Head of caudate nucleus (tissue), 42 donors: ENCODE data around the gene P3H2.

Experiments
- DNase-seq, 42 donors: peaks; one replicate each; pipeline versions ENCODE4 v3.0.0 to v3.0.0-alpha.2; 2020 to 2021; ENCODE audit warnings: mixed read lengths in 7 of 42
- intact Hi-C: fragments of 100-400 bp; cut with DNase I; formaldehyde crosslinking; loops from one replicate; pipeline ENCODE4 v1.15.0; 2022

P3H2 gene

DNA sequence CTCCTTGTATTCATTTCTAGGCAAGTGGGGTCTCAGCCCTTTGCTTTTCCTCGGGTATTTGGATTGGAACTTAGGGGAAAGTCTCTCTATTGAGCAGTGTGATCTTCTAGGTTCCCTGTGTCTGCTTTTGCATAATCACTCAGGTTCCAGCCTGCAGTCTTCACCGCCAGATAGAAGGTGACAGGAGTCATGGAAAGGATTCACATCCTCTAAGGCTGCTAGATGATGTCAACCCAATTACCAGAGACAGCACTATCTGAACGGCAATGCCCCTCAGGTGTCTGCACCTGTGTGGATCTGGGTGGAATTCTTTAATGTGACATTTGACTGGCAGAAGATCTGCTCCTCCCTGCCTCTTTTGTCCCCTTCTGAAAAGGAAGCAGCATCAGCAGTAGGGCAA lies 177.7 kb downstream of the P3H2 start:
- intact Hi-C loops, result loop anchor here (10.0 kb wide), 1 partner anchor 668 kb away; no protein-coding TSS in a partner anchor
- no peak for DNase-seq

DNA sequence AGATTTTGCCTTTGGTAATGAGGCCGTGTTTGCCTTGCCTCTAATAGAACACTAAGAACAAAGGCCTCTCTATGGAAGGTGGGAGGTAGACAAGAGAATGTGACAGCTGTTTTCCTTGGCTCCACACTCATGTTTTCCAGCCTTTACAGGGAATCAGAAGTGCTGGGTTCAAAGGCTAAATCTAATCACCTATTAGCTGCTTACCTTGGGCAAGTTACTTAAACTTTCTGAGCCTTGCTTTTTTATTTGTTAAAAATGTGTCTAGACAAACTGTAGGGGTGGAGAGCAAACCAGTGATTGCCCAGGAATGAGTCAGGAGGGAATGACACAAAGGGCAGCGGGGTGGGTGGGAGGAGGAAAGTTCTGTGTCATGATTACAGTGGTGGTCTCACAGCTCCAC lies 179.0 kb downstream of the P3H2 start:
- intact Hi-C loops, result loop anchor here (10.0 kb wide), 1 partner anchor 667 kb away; no protein-coding TSS in a partner anchor
- no peak for DNase-seq

DNA sequence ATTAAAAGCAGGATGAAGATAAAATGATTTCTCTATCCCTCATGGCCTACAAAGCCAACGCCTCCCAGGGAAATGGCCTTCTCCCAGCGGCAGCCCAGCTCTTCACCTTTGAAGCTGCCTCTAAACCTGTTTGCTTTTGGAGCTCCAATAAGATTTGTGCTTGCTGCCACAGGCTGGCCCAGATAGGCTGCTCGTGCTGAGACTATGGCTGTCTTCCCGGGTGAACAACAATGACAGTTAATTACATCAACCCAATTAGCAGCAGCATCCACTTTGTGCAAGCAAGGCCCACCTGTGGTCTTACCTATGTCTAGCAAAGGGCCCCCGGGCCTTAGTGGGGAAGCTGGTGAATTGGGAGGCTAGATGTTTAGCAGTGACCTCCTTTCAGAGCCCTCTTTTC lies 179.6 kb downstream of the P3H2 start:
- intact Hi-C loops, result loop anchor here (10.0 kb wide), 1 partner anchor 666 kb away; no protein-coding TSS in a partner anchor
- DNase-seq, result no peak

DNA sequence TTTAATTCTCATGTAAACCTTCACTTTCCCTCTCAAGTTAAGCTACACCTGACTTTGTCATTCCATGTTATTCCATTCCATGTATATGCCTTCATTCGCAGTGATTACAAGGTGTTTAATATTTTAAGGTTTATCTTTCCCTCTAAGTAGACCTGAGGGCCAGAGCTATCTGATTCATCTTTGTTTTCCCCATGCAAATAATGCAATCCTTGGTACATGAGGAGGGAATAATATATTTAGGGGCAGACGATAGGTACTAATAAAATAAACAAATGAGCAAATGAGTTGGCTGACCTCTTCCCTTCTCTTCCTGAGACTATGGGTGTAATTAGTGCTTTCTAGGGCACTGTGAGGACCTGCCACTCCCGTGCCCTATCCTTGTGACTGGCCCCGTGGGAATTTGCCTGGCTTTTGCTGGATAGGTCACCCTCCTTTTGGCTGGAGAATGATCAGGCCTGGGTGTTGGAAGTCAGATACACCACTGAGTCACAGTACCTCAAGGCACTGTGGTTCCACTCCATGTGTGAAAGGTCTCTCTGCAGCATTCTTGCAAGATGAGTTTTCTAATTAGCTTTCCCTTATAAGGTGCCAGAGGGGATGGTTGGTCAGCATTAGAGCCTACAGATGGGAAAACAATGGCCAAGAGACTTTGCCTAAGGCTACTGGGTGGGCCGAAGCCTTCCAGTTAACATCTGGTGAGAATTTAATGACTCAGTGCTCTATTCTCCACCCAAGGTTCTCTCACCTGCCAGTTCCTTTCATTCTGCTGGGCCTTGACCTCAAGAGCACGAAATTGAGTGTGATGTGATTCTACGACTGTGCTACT lies 183.2 kb downstream of the P3H2 start:
- DNase-seq, result no peak
- intact Hi-C loops, result no loop called here

DNA sequence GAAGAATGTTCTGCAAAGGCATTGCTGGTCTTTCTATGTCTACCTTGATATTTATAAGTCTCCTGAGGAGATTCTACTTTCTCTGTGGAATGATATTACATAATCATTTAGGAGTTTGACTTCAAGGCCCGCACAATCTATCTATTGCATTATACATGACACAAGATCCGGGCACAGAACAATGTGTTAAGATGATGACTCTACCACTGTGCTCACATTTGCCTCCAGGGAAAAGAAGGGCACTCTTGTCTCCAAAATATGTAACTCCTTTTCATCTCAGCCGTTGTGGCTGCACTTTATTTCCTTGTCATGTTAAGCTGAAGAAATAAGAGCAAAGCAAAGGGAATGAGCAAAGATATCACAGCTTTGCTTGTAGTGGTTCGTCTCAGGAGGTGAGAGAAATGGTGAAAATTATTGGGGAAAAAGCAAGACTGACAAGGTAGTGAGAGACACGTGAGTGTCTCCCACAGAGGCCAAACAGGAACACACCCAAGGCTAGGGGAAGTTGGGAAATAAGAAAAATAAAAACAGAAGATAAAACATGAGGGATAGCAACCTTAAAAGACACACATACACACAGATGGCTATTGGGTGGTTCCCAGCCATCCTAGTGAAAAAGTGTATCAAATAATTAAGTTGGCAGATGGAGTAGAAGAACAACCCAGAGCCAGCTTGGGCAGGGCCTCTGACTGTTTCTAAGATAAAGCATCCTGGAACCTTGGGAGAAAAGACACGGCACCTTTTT lies 184.3 kb downstream of the P3H2 start:
- intact Hi-C loops, result no loop called here
- no peak for DNase-seq

DNA sequence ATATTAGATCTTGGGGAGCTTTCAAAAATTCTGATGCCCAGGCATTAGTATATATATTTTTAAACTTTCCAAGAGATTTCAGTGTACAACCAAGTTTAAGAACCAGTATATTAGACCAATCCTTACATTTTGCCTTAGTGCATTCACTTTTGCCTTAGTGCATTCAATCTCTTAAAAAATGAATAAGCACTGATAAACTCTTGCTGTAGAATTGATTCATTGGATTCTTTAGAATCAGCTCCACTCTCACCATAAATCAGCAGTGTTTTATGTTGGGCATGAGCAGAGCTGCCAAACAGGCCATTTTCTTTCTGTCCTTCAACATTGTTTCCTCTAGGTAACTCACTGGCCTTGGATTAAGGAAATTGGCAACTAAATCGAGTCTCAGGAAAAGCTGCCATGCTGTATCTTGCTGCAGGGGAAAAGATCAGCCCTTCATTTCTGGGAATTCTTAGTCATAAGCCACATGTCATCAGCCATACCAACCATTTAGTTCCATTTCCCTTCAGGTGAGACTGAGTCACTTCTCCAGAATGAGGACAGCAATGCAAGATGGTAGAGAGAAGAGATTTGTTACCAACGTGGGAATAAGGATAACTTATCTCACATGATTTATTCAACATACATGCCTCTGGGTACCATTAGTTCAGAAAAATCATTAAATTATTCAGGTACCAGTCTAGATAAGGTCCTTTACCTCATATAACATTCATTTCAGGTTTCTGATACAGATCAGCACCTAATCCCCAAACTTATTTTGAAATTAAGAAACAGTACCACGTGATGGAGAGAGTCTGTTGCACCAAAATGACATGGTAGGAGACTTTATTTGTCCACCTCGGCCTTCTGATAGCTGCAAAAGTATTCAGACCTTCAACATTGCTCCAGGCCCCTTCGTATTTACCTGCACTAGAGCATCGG lies 192.5 kb downstream of the P3H2 start:
- DNase-seq, result no peak
- intact Hi-C loops, result no loop called here

DNA sequence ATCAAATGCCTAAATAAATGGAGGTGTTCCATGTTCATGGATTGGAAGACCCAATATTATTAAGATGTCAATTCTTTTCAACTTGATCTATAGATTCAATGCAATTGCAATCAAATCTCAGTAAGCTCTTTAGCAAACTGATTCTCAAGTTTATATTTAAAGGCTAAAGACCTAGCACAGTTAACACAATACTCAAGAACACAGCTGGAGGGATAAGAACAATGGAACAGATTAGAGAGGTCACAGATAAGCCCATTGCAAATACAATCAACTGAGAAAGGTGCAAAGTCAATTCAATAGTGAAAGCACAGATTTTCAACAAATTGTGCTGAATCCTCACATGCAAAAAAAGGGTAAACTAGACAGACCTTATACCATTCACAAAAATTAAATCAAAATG lies 198.9 kb downstream of the P3H2 start:
- no peak for DNase-seq
- intact Hi-C loops, result no loop called here

DNA sequence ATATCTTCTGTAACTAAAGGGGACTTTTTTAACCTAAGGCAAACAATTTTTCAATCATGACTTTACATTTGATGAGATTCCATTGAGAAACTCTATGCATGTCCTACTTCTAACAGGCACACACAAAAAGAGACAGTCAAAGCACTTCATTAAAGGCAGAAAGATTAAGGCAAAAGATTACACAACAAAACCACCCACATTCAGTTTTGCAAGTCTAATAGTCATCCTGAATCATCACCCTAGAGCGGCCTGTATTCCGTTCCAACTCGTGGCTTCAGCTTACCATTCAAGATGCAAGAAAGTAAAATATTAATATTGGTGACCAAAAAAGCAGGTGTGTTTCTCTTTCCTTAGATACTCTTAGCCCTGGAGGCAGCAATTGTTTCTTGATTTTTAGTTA lies 205.9 kb downstream of the P3H2 start:
- peak in 3 of 42 donors; percentile 6 to 14 (median 12) for DNase-seq
- intact Hi-C loops, result no loop called here

DNA sequence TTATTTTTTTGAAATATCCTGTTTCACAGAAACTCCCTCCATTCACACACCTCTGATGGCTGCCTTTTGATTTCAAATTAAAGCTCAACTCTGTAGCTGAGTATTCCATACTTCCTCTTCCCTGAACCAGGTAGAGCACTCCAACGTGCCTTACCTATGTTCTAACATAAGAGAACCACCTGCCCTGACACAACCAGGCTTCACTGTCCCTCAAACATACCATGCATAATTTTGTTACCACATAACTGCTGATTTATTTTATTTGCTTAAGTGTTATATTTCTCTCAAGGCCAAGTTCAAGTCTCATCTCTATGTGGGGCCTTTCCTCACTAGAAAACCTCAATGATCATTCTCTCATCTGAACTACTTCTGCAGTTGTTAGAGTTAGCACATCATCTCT lies 209.7 kb downstream of the P3H2 start:
- intact Hi-C loops, result no loop called here
- no peak for DNase-seq

DNA sequence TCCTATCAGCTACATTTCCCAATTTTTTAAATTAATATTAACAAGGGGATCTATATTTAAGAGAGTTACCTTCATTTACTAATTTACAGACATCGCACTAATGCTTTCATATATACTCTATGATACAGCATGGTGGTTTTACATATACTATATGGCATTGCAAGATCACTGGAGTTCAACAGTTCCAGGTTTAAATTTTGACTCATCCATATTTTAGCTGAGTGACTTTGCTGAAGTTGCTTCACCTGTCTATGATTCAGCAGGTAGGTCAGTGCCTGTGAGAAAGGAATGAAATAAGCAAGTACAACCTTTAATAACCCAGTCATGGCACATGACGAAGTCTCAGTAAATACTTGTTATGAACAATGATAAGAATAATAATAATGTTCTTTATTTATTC lies 211.1 kb downstream of the P3H2 start:
- intact Hi-C loops, result no loop called here
- no peak for DNase-seq

DNA sequence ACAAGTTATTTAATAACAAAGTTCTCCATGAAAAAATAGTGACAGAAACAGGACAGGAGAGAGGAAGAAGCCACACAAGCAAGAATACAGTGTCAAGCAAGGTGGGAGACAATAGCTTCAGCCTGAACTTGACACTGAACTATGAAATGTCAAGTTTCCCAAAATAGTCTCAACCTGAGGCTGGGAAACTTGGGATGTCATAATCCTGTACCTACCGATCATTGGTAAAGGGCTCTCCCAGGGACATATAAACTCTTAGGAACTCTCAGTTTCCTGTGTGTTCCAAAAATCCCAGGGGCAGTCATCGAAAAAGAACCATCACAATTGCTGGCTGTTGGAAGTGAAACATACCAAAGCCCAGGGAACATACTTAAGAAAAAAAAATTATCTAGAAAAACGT lies 211.6 kb downstream of the P3H2 start:
- intact Hi-C loops, result no loop called here

DNA sequence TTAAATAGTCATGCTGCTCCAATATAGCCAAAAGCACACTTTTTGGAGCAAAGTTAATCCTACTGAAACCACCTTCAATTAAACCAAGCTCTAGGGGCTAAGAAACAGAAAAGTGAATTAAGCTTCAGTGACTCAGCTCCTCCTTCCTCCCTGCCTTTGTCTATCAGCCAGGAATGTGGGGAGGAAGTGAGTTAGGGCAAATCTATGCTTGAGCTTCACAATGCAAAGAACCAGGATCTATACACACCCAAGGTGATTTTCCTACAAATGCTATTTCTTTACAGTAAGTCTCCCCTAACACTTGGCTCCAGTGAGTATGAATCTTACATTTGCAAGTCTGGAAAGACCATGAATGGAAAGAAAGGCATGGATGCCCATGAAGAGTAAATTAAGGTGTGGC lies 212.1 kb downstream of the P3H2 start:
- DNase-seq, result no peak
- intact Hi-C loops, result no loop called here

More for the DNA sequence above, 211.6 kb downstream of the P3H2 start:
- DNase-seq, result no peak

DNA sequence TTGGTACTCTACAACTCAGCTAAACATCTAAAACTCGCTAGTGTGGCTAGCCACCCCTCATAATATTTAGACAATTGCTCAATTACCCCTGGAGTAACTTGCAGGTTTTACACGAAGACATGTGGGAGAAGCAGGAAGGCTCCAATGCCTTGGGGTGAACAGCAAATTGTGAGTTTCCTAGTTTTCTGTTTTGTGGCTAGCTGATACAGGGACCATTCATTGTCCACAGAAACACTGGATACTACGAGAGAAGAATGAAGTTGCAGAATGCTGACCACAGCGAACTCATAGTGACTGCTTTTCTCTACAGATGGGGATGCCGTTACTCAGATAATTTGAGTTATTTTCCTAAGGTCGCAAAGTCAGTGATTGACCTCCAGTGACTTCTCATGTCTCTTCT lies 212.9 kb downstream of the P3H2 start:
- no peak for DNase-seq
- intact Hi-C loops, result no loop called here
